ENCODE data around the gene FER. TPM values are rescaled to one million over a fixed set of nuclear protein-coding genes. Genes with fewer than 3 reads are reported as not detected.

The FER gene
- polyA plus RNA-seq, 1 donor from 2014 or later = 8.5 TPM

GRCh38 chr5:108941746-108942145 lies 194.0 kb downstream of the FER start:
- Histone ChIP-seq H4K20me1 (ENCODE audit: insufficient read depth) (no peaks in the 10 kb centered on the region), H3K27ac (ENCODE audit: low read length) (no peak overlapping the region), H2AFZ (ENCODE audit: low read depth, low read length) (no peak overlapping the region), H3K9ac (ENCODE audit: low read length) (no peak overlapping the region), H3K4me3 (ENCODE audit: low read length) (no peak overlapping the region), H3K36me3 (ENCODE audit: insufficient read depth, low read length) (no peaks in the 10 kb centered on the region), H3K9me3 (ENCODE audit: low read length) (no peaks in the 10 kb centered on the region), H3F3A (ENCODE audit: insufficient read depth, low read length, poor library complexity, severe bottlenecking) (no peaks in the 10 kb centered on the region), H3K4me2 (ENCODE audit: low read length) (no peak overlapping the region), H3K79me2 (replicated peaks; ENCODE audit: insufficient read depth, low read length) (no peaks in the 10 kb centered on the region), H3K27me3 (ENCODE audit: insufficient read depth, low read depth, low read length) (no peaks in the 10 kb centered on the region), H3K9me2 (ENCODE audit: insufficient read depth, low read length) (no peaks in the 10 kb centered on the region)
- TF ChIP-seq SMC3 (conservative IDR thresholded peaks at IDR 0.05; ENCODE audit: poor library complexity) = no peak
- TF ChIP-seq EP300 (conservative IDR thresholded peaks at IDR 0.05; ENCODE audit: poor library complexity, severe bottlenecking) = no peak
- no peak for TF ChIP-seq RAD21 (conservative IDR thresholded peaks at IDR 0.05)
- no peak for TF ChIP-seq MXI1 (conservative IDR thresholded peaks at IDR 0.05; ENCODE audit: poor library complexity, severe bottlenecking)
- TF ChIP-seq CTCF (IDR thresholded peaks at IDR 0.05; ENCODE audit: poor library complexity, severe bottlenecking) = no peak
- TF ChIP-seq EZH2 (IDR thresholded peaks at IDR 0.05; ENCODE audit: borderline replicate concordance, insufficient read depth, low read length, poor library complexity, severe bottlenecking) = no peak
- TF ChIP-seq TAF1 (IDR thresholded peaks at IDR 0.05; ENCODE audit: low read depth) = no peak
- no peak for TF ChIP-seq REST (IDR thresholded peaks at IDR 0.05; ENCODE audit: borderline replicate concordance)
- TF ChIP-seq POLR2AphosphoS5 (IDR thresholded peaks at IDR 0.05) = no peak

GRCh38 chr5:108942701-108943100 lies 195.0 kb downstream of the FER start:
- Histone ChIP-seq H4K20me1 (ENCODE audit: insufficient read depth) (no peaks in the 10 kb centered on the region), H3K4me3 (ENCODE audit: low read length) (no peak overlapping the region), H3K9me3 (ENCODE audit: low read length) (no peaks in the 10 kb centered on the region), H3F3A (ENCODE audit: insufficient read depth, low read length, poor library complexity, severe bottlenecking) (no peaks in the 10 kb centered on the region), H3K9me2 (ENCODE audit: insufficient read depth, low read length) (no peaks in the 10 kb centered on the region), H3K36me3 (ENCODE audit: insufficient read depth, low read length) (no peaks in the 10 kb centered on the region), H3K27ac (ENCODE audit: low read length) (no peak overlapping the region), H3K27me3 (ENCODE audit: insufficient read depth, low read depth, low read length) (no peaks in the 10 kb centered on the region), H3K79me2 (replicated peaks; ENCODE audit: insufficient read depth, low read length) (no peaks in the 10 kb centered on the region), H3K4me2 (ENCODE audit: low read length) (no peak overlapping the region), H2AFZ (ENCODE audit: low read depth, low read length) (no peak overlapping the region), H3K9ac (ENCODE audit: low read length) (no peak overlapping the region)
- TF ChIP-seq TAF1 (IDR thresholded peaks at IDR 0.05; ENCODE audit: low read depth) (no peak), SMC3 (conservative IDR thresholded peaks at IDR 0.05; ENCODE audit: poor library complexity) (no peak), MXI1 (conservative IDR thresholded peaks at IDR 0.05; ENCODE audit: poor library complexity, severe bottlenecking) (no peak), POLR2AphosphoS5 (IDR thresholded peaks at IDR 0.05) (no peak), RAD21 (conservative IDR thresholded peaks at IDR 0.05) (no peak), REST (IDR thresholded peaks at IDR 0.05; ENCODE audit: borderline replicate concordance) (no peak), EP300 (conservative IDR thresholded peaks at IDR 0.05; ENCODE audit: poor library complexity, severe bottlenecking) (no peak), CTCF (IDR thresholded peaks at IDR 0.05; ENCODE audit: poor library complexity, severe bottlenecking) (no peak), EZH2 (IDR thresholded peaks at IDR 0.05; ENCODE audit: borderline replicate concordance, insufficient read depth, low read length, poor library complexity, severe bottlenecking) (no peak)
